ENCODE results near the gene RPL31.

DNA sequence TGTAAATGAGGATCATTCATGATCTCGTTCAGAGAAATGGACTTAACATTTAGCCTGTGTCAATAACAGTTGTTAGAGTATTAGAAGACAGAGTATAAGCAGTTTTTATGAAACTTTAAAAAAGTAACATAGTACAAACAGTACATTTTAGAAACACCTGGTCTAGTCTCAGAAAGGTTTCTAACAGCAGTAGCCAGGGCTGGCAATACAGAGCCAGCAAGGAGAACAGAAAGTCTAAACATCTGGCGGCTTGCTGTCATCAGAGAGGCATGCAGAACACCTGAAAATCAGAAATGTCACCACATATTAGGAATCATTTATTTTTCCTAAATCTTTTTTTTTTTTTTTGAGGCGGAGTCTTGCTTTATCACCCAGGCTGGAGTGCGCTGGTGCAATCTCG lies 50.1 kb downstream of the RPL31 start:
- TF ChIP-seq, protein P1, sequence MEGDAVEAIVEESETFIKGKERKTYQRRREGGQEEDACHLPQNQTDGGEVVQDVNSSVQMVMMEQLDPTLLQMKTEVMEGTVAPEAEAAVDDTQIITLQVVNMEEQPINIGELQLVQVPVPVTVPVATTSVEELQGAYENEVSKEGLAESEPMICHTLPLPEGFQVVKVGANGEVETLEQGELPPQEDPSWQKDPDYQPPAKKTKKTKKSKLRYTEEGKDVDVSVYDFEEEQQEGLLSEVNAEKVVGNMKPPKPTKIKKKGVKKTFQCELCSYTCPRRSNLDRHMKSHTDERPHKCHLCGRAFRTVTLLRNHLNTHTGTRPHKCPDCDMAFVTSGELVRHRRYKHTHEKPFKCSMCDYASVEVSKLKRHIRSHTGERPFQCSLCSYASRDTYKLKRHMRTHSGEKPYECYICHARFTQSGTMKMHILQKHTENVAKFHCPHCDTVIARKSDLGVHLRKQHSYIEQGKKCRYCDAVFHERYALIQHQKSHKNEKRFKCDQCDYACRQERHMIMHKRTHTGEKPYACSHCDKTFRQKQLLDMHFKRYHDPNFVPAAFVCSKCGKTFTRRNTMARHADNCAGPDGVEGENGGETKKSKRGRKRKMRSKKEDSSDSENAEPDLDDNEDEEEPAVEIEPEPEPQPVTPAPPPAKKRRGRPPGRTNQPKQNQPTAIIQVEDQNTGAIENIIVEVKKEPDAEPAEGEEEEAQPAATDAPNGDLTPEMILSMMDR (IDR thresholded peaks at IDR 0.05; ENCODE audit: low read length): no peak
- no peak for TF ChIP-seq EZH2 (optimal IDR thresholded peaks at IDR 0.05; ENCODE audit: low read depth, low read length)

Data from MM.1S (cell line).